Activated effector memory CD4-positive, alpha-beta T cell treated with anti-CD3 and anti-CD28 coated beads, Interleukin-2, amount 50 U/mL, for 16 hours (primary cell): ENCODE measurements around the gene CHRDL2.
A peak's percentile ranks its signal among the peaks of the same experiment; 100 is the strongest.

Experiments used
- DNase-seq: peaks from one replicate; pipeline ENCODE4 v3.0.0-alpha.2; 2020

Gene CHRDL2

DNA sequence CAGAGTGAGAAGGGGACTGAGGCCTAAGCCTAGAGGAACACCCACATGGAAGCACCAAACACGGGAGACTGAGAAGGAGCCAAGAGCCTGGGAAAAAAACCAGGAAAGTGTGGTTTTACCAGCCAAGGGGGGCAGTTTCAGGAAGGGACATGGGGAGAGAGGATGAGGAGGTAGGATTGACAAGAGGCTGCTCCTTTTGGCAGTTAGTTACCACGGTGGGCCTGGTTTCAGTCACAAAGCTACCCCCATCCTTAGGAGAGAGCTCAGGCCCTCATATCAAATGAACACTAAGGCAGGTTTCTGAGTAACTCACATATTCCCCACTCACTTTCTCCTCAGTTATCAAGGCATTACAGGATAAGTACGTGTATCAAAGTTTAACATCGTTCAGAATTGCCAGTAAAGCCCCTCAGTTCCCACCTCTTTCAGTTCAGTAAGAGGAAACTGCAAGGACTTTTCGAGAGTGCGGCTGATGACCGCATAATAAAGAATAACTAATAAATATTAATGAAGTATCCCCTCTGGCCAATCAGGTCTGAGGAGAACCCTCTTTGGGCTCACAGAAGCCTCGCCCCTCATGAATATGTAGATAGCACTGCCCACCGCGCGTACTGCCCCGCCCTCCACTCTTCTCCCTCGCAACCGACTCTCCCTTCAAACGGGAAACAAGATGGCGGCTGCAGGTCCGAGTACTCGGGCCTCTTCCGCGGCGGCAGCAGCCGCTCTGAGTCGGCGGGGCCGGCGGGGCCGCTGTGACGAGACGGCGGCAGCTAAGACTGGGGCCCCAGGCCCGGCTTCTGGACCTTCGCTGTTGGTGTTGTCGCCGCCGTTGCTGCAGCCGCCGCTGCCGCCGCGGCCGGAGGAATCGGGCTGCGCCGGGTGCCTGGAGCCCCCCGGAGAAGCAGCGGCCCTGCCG lies 17.2 kb upstream of the CHRDL2 start, which contains the start of gene RNF169:
RNF169 (plus strand) TSS at position 639 of the 916 bp plus-strand sequence; CDS start at position 671, 32 bp downstream.
- DNase-seq: peak; percentile 96

DNA sequence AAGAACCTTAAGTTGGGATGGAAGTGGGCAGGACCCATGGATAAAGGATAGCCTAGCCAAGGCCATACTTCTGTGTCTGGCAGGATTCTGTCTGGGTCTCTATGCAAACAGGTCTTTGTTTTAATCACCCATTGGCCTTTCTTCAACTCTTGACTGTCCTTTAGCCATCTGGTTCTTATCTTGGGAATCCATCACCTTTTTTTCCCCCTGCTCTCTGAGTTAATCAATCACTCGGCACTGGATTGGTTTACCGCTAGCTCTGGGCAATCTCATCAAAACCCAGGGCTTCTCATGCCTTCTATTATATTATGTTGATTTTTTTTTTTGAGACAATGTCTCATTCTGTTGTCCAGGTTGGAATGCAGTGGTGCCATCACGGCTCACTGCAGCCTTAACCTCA lies 15.6 kb upstream of the CHRDL2 start:
- no peak for DNase-seq

DNA sequence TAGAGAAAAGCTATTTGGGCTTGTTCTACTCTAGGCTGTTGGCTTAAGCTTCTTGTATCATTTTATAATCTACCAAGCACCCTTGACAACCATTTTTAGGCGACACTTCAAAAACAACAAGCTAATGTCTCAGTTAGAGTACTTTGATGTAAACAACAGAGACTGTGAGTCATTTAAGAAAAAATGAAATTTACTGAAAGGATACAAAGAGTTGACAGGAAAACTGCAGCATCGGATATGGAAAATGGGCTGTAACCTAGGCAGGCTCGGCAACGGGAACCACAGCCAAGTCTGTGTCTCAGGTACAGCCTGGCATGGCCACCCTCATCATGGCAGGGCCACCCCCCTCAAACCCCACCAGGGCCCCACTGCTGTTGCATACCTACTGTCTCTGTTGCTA lies 13.1 kb upstream of the CHRDL2 start:
- no peak for DNase-seq

DNA sequence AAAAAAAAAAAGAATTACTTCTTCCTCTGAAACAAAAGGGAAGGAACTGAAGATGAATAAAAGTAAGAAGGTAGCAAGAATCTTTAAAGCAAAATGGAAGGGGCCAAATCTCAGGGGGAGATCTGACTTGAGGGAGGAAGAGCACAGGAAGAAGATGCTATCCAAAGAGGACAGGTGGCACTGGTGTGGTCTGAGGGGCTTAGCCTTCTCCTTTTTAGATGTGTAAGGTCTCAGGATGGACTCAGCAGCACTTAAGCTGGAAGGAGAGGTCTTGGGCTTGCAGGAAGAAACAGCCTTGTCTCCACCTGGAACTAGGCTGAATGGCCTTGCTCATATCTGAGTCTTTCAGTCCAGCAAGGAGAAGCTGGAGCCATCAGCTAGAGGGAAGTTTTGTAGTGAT lies 12.4 kb upstream of the CHRDL2 start:
- DNase-seq: no peak

DNA sequence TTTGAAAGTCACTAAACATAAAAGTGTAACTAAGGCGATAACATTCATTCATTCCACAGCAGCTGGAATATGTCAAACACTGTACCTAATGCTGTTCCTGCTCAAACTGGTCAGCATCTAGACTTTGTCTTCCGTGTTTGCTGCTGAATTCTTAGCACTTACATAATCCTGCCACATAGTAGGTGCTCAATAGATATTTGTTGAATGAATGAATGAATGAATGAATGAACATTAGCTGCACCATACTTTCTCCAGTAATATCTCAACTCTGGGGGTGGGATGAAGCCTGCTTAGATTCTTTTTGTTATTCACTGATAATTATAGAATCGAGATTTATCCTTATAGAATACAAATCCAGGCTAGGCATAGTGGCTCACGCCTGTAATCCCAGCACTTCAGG lies 10.8 kb upstream of the CHRDL2 start:
- DNase-seq: no peak

DNA sequence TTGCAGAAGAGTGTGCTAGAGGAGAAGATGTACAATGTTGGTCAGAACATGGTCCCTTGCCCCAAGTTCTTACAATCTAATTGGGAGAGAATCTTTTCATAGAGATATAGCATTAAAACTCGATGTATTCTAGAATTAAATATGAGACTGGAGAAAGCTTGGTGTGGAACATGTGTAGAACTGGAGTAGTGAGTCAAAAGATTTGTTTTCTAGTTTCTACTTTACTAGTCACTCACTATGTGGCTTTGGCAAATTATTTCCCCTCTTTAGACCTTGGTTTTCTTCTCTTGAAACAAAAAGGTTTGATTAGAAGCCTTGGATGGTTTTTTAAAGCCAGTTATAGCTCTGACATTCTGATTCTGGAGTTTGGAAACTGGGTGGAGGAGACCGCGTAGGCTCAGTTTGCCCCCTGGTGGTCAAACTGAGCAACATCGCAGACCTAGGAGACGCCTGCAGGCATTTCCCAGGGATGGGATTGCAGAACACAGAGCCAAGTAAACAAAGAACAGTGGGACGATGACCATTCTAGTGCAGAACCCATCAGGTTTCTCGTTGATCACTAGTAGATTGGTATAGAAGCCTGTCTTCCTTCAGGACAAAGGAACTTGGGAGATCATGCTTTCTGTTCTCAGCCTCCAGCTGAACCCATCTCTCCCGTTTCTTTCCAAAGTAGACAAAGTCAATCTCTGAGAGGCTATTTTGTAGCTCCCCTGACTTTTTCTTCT lies 8.5 kb upstream of the CHRDL2 start:
- DNase-seq: peak; percentile 79

DNA sequence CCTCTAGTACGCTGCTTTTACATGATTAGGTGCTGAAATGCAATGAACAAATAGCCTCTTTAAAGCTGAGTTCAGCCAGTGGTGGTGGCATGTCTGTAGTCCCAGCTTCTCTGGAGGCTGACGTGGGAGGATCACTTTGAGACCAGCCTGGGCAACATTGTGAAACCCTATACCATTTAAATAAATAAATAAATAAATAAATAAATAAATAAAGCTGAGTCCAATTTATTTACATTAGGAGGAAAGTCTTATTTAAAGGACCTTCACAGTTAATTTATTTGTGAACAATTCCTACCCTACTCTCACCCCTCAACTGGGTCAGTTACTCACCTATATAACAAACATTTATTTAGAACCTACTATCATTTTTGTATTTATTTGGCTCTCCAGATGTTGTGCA lies 4.8 kb upstream of the CHRDL2 start:
- no peak for DNase-seq

DNA sequence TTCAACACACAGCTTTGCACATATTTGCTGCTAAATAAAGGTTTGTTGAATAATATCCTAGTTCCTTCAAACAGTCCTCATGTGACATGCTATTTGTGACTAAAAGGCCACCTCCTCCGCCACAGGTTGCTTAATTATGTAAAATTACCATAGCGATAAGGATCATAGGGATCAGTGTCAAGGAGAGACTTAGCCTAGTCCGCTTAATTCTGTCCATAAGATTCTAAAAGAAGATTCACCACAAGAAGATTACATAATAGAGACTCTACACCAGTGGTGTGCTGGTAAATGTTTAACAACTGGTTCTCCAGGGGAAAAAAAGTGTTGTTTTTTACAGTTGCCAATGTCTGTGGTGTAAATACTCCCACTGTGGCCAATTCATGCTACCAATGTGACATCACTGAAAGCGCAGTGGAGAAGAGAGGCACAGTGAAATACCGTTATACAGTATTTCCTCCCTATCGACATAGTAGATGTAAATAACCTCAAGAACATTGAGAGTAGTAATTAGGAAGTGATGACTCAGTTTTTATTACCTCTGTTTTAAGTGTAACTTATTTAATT lies 4.2 kb upstream of the CHRDL2 start:
- DNase-seq: no peak

DNA sequence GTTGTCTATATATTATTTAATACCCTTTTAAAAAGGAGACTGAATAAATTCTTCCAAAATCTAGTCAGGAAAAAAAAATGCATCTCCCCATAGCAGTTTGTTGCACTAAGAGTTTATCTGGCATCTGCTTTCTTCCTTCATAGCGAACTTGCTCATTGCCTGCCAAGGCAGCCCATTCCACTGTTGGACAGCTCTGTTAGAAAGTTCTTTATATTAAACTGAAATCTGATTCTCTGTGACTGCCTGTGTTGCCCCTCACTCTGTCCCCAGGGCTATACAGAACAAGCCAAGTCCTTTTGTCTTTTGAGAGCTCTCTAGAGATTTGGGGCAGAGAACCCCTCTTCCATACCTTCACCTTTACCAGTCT lies 3.3 kb upstream of the CHRDL2 start:
- DNase-seq: no peak

DNA sequence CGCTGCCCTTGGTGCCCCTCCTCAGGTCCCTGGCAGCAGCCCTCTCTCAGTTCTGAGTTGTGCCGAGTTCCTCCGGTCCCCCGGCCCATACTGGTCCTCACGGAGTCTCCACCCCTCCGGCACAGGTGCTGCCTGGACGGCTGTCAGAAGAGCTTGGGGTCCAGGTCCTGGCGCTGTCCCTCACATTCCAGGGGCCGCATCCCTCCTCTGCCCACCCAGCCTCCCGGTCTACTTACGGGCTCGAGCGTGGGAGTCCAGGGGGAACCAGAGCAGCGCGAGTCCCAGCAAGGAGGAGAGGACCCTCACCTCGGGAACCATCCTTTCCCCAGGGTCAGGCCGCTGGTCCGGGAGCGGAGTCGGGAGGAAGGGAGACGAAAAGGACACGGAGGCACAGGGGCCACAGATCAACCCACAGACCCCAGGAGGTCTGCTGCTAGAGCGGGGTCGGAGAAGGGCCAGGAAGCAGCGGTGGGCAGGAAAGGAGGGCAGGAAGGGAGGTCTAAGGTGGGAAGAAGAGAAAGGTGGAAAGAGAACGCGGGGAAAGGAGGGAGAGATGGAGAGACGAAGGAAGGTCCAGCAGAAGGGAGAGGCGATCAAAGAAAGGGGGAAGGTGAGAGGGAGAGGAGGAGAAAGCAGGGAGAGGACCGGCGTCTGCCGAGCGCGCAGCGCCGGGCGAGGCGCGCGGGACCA lies 510 bp downstream of the CHRDL2 start:
- DNase-seq: peak; percentile 43

DNA sequence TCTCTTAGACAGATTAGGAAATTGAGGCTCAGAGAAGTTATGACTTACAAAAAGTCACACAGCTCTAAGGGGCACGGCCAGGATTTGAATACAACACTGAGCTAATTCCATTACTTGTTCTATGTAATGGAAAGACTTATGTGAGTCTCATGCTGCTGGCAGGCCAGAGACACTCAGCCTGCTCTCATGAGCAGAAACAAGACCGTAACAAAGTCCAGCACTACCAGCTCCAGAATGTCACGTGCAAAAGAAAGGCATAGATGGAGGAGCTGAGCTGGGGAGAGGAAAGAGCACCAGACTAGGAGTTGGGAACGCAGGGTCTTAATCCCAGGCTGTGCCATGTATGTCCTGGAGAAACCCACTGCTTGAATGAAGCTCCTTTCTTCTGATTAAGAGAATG lies 1.8 kb downstream of the CHRDL2 start:
- DNase-seq: peak; percentile 22

DNA sequence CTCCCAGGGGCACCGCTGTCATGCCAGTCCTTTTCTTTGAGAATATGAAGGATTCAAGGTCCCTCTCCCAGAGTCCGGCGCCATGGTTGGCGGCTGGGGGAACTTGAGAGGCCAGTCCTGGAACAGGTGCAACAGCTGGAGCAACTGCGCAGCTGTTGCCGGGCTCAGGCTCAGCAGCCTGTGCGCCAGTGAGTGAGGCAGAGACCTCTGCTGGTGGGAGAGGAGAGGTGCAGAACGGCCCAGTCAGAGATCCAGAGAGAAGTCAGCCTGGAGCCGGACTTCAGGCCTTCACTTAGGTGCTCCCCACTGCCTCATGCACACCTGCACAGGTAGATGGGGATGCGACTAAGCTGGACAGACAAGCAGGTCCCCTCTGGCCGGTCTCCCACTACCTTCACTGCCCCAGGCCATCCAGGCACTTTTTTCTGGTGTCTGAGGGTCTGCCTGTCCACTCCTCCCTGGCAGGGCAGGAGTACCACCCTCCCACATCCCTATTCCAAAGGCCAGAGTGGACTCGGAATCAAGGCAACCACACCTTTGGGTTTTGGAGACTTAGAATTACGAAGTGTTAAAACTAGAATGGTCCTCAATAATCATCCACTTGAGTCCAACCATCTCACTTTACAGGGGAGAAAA lies 4.6 kb downstream of the CHRDL2 start:
- DNase-seq: peak; percentile 82

DNA sequence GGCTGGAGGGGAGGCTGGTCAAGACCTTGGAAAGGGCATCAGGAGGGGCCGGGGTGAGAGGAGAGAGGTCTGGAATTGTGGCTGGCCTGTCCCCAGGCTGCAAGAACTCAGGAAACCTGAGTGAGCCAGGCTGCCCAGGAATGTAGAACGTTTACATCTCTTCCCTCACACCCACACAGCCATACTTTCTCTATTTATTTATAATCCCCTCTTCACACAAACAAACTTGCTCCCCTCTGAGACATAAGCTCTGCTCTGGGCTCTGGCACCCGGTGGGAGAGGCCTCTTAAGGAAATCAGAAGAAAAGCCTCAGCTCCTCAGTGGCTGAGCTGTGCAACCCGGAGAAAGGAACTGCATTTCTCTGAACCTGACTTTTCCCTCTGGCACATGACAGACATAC lies 5.5 kb downstream of the CHRDL2 start:
- no peak for DNase-seq

DNA sequence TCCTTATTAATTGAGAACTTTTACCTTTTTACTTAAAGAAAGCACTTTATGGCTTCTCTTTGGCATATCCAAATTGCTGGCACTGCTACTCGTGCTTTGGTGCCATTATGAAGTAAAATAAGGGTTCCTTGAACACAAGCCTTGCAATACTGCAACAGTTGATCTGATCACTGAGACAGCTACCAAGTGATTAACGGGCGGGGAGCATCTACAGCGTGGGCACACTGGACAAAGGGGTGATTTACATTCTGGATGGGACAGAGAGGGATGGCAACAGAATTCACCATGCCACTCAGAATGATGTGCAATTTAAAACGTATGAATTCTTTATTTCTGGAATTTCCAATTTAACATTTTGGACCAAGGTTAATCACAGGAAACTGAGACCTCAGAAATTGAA lies 7.7 kb downstream of the CHRDL2 start:
- no peak for DNase-seq

DNA sequence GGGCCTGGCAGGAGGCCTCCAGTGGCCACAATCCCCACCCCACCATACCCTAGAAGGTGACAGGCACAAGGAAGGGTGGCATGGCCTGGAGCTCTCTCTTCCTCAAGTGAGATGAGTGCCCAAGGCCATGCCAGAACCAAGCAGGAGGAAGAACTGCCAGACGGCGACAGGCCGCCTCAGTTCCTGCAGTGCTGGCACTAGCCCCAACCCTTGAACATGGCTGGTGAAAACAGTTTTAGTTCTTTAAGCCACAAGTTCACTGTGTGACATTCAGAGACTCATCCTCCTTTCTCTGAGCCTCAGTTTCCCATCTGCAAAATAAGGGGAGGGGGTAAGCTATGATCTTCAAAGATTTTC lies 9.8 kb downstream of the CHRDL2 start:
- DNase-seq: no peak

DNA sequence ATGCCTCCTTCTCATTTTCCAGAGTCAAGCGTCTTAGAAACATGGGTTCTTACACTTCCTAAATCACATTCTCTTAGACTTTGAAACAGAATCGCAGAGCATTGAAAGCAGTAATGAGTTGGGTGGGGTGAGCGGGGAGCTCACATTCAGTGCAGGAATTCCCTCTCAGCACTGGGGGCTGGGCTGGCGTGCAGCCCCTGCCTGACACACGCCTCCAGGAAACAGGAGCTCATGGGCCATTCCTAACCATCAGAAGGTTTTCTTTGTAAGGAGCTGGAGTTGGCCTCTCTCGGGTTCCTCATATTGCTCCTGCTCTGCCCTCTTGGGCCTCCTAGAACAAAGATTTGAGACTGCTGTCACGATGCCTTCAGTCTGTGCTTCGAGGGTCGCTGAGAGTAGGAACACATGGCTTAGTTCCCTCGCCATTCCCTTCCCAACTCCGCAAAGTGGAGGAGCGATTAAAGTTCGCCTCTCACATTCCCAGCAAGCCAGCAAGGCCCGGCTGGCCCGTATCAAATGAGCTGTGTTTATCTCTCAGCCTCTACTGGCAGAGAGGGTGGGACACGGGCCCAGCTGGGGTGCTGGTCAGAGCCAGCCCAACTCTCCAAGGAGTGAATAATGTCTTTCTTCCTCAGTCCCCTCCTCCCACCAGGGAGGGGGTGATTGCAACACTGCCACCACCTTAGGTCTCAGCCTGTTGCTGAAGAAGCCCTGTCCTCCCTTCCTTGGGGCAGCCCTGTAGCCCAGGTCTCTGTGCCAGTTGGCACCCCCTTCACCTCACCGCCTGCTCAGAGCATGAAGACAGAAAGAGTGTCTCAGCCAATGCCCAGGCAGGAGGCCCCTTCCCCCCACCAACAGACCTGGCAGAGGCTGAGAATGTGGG lies 10.4 kb downstream of the CHRDL2 start:
- no peak for DNase-seq

DNA sequence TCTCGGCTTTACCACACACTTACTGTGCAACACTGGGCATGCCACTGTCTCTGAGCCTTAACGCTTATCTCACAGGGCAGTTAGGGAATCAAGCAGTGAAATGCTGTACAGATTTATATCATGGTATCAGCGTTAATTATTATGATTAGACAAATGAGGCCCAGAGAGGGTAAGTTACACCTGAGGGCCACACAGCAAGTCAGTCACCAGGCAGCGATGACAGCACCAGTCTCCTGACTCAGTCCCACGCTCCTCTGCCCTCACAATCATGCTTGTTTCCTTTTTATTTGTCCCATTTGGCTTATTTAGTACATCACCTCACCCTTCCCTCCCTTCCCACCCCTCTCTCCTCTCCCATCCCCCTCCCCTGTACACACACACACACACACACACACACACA lies 12.2 kb downstream of the CHRDL2 start:
- DNase-seq: no peak

DNA sequence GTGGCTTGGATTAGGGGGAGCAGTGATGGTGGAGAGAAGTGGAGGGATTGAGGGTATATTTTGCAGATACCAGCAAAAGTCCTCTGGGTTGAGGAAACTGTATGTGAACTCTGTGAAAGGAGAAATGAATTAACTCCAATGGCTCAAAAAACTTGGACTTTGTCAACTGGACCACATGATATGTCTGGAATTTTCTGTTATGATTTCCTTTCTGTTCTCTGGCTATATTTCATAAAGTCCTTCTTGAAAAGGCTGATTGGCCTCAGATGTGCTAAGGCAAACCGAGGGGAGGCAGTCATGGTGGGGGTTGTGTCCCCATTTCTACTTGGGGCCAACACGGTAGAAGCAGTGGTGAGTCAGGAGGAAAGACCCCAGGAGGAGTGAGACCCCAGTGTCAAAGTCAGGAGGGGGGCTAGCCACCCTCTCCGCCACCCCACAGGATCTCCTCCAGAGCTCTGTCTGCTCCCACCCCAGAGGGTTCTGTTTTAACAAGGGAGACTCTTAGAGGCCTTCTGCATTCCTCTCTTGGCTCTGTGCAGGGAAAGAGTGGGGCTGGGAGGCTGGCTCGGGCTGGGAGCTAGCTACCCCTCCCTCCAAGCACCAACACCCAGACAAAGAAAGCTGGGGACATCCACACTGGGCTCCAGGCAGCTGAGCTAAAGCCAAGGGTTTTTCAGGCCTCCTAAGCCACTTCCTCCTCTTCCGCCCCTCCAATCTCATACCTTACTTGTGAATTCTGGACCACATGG lies 13.8 kb downstream of the CHRDL2 start:
- DNase-seq: no peak

DNA sequence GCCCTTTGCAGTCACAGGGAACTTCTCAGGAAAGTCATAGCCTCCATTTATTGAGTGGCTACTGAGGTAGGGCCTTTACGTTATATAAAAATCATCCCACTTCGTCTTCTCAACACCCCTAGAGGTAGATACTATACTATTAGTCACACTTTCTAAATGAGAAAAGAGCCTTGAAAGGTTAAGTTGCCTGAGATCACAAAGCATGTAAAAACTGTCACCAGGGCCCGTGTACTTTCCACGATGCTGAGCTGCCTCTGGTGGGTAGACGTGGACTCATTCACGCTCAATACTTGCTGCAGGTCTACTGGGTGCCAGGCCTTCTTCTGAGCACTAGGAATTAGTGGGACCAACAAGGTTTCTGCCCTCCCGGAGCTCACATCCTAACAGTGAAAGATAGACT lies 16.3 kb downstream of the CHRDL2 start:
- DNase-seq: no peak

DNA sequence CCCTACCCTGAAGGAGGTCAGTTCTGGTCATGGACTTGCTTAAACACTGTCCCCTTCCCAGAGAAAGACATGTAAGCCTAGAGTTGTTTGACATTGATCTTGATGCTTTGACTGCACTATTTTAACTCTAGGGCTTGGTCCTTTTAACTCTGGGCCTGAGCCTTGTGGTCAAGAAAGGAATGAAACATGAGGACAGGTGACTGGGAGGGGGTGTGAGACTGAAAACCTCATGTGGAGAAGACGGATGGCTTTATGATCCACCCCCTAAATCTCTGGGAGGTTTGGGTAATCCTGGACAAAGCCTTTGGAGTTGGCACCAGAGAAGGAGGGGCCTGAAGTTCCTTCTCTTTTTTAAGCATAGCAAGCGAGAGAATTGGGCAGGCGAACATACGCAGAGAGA lies 17.5 kb downstream of the CHRDL2 start:
- DNase-seq: no peak

DNA sequence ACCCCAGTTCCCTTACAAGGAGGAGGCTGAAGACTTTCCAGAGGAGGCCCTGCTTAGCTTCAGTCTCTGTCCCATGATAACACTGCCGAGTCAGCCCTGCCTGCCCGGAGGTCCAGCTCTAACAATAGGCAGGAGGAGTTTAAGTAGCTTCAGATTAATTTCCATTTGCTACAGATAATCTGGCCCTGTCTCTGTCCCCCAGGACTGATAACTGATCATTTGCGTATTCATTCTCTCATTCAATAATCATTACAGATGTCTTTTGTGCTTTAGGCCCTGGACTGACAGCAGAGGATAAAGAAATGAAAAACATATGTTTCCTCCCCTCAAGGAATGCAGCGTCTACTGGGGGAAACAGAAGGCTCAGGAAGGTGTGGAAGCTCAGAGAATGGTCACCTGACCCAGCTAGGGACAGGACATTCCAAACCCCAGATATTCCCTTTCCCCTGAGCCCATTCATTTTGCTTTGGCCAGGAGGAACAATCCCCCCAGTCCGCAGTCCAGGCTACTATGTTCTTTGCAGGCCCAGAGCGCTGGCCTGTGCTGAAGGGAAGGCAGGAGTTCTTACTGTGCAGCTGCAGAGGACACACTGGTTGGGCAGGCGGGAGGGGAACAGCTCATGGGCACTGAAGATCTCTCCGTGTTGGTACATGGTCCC lies 20.8 kb downstream of the CHRDL2 start:
- DNase-seq: no peak
